Stomach (tissue), 9 donors: ENCODE data around the gene CAMK2B. TPM values are rescaled to one million over a fixed set of nuclear protein-coding genes. Genes with fewer than 3 reads are reported as not detected.

Experiments
- DNase-seq, 2 donors: peaks; one replicate each; pipeline versions ENCODE4 v3.0.0 to v3.0.0-alpha.2; 2013 to 2019
- H3K27ac ChIP-seq, 5 donors: fragments of 200-600 bp in 4 of 5; sonication (generic) in 4 of 5; one replicate each; pipeline ENCODE4 v1.5.1; 2013 to 2019; ENCODE audit warnings: mild to moderate bottlenecking in 1 of 5, moderate library complexity in 1 of 5
- H3K27me3 ChIP-seq, 3 donors: fragments of 200-600 bp; sonication (generic); one replicate each; pipeline ENCODE4 v1.5.1; 2017 to 2019; ENCODE audit warnings: mixed run types in 1 of 3
- H3K36me3 ChIP-seq, 4 donors: fragments of 200-600 bp; sonication (generic); 1 replicate in 3 of 4; 2 replicates in 1 of 4; pipeline ENCODE4 v1.5.1; 2016 to 2019
- H3K4me1 ChIP-seq, 4 donors: fragments of 200-600 bp; sonication (generic); one replicate each; pipeline ENCODE4 v1.5.1; 2016 to 2019
- H3K4me3 ChIP-seq, 4 donors: fragments of 200-600 bp; sonication (generic) in 3 of 4; one replicate each; pipeline ENCODE4 v1.5.1; 2016 to 2019; ENCODE audit warnings: mild to moderate bottlenecking in 1 of 4
- H3K9me3 ChIP-seq, 4 donors: fragments of 200-600 bp; sonication (generic); one replicate each; pipeline ENCODE4 v1.5.1; 2016 to 2019
- CTCF ChIP-seq, 7 experiments: fragments of 450-650 bp in 4 of 7; fragments of 200-600 bp in 3 of 7; sonication (generic) in 3 of 7; IDR thresholded peaks; one replicate each; pipeline ENCODE4 v1.5.1; 2016 to 2019; ENCODE audit warnings: antibody characterized with exemption in 7 of 7, control low read depth in 2 of 7, mild to moderate bottlenecking in 1 of 7
- EP300 ChIP-seq: sonication (generic); formaldehyde crosslinking; IDR thresholded peaks from one replicate; pipeline ENCODE4 v1.6.1; 2017; ENCODE audit warnings: antibody characterized with exemption
- POLR2A ChIP-seq, 4 donors: fragments of 450-650 bp; IDR thresholded peaks; one replicate each; pipeline ENCODE4 v1.6.1; 2016; ENCODE audit warnings: antibody characterized with exemption in 4 of 4, control low read depth in 2 of 4, mild to moderate bottlenecking in 1 of 4, moderate library complexity in 1 of 4
- POLR2AphosphoS5 ChIP-seq, 3 donors: sonication (generic); formaldehyde crosslinking; IDR thresholded peaks; one replicate each; pipeline ENCODE4 v1.6.1; 2016; ENCODE audit warnings: antibody characterized with exemption in 3 of 3
- WGBS, 5 donors: extraction: QIAGEN DNeasy Blood & Tissue Kit in 3 of 5; methylation state at CpG; one replicate each; pipeline versions ENCODE4 v1.1.5 to v1.1.7; 2013 to 2018; 5-methylcytosine and 5-hydroxymethylcytosine counted together
- intact Hi-C: fragments of 100-400 bp; cut with DNase I; formaldehyde crosslinking; loops from one replicate; pipeline ENCODE4 v1.15.1; 2023; ENCODE audit warnings: low total_unique reads
- polyA plus RNA-seq, 3 donors: library from polyadenylated mRNA; stranded (reverse); fragments of 200-250 nt; gene quantifications; one replicate each; pipeline ENCODE4 v1.2.3, GENCODE V29; 2013
- total RNA-seq, 5 donors: library from RNA; depleted of rRNA; stranded (reverse); fragments of >200 nt; gene quantifications; one replicate each; pipeline versions ENCODE4 v1.1.0 to v1.2.3, GENCODE V29; 2014 to 2016
- donor health status: healthy with polysubstance abuse.
- donor health status: Bipolar disorder and iron deficiency.
- donor health status: healthy.

The CAMK2B gene
- total and polyA plus RNA-seq, 8 donors, result 0.92 to 28.4 (median 5.4) TPM; not detected in 2

GRCh38 chr7:44185729-44186128 lies 139.7 kb downstream of the CAMK2B start:
- DNase-seq, result peak in 1 of 2 donors; percentile 45
- Histone ChIP-seq H3K4me1 (no peaks in the 10 kb centered on the region), H3K4me3 (no peak overlapping the region), H3K27ac (no peak overlapping the region), H3K27me3 (peaks cover 0 to 12% (median 0%) of the 10 kb centered on the region in 3 donors), H3K36me3 (peaks cover 0 to 6% (median 0%) of the 10 kb centered on the region in 4 donors), H3K9me3 (peaks cover 0 to 17% (median 11%) of the 10 kb centered on the region in 4 donors)
- TF ChIP-seq CTCF (IDR thresholded peaks at IDR 0.05) (no peak), POLR2AphosphoS5 (IDR thresholded peaks at IDR 0.05) (no peak), POLR2A (IDR thresholded peaks at IDR 0.05) (no peak), EP300 (no peak)
- WGBS, 5 donors, result 64 to 83% (median 73%) methylated on average over 2 to 5 of the region's 5 CpGs
- intact Hi-C loops, result no loop called here

GRCh38 chr7:44184873-44185446 lies 140.4 kb downstream of the CAMK2B start:
- TF ChIP-seq POLR2A (IDR thresholded peaks at IDR 0.05) (no peak), POLR2AphosphoS5 (IDR thresholded peaks at IDR 0.05) (no peak), CTCF (IDR thresholded peaks at IDR 0.05) (no peak), EP300 (no peak)
- Histone ChIP-seq H3K4me3 (no peak overlapping the region), H3K27ac (no peak overlapping the region), H3K4me1 (no peaks in the 10 kb centered on the region), H3K27me3 (peaks cover 0 to 14% (median 0%) of the 10 kb centered on the region in 3 donors), H3K36me3 (peaks cover 0 to 6% (median 0%) of the 10 kb centered on the region in 4 donors), H3K9me3 (peaks cover 0 to 17% (median 11%) of the 10 kb centered on the region in 4 donors)
- intact Hi-C loops, result no loop called here
- 79 to 92% (median 89%) methylated on average over 2 of the region's 2 CpGs for WGBS, 5 donors
- no peak for DNase-seq

- H3K9me3 ChIP-seq, result peaks cover 0 to 17% (median 11%) of the 10 kb centered on the region in 4 donors
- H3K4me1 ChIP-seq, result no peaks in the 10 kb centered on the region
- TF ChIP-seq EP300 (no peak), POLR2AphosphoS5 (IDR thresholded peaks at IDR 0.05) (no peak), CTCF (IDR thresholded peaks at IDR 0.05) (no peak), POLR2A (IDR thresholded peaks at IDR 0.05) (no peak)
- peaks cover 0 to 6% (median 0%) of the 10 kb centered on the region in 4 donors for H3K36me3 ChIP-seq
- no peak overlapping the region for H3K4me3 ChIP-seq
- H3K27me3 ChIP-seq, result peaks cover 0 to 14% (median 0%) of the 10 kb centered on the region in 3 donors
- H3K27ac ChIP-seq, result no peak overlapping the region
- DNase-seq, result peak in 1 of 2 donors; percentile 44
- intact Hi-C loops, result no loop called here
- 73 to 75% (median 73%) methylated on average over 16 of the region's 16 CpGs for WGBS, 5 donors
These were observed 141.1 kb downstream of the CAMK2B start for GRCh38 chr7:44184206-44184872.

GRCh38 chr7:44183386-44183785 lies 142.0 kb downstream of the CAMK2B start:
- Histone ChIP-seq H3K9me3 (peaks cover 0 to 17% (median 11%) of the 10 kb centered on the region in 4 donors), H3K27me3 (peaks cover 0 to 14% (median 0%) of the 10 kb centered on the region in 3 donors), H3K4me3 (no peak overlapping the region), H3K4me1 (no peaks in the 10 kb centered on the region), H3K36me3 (peaks cover 0 to 6% (median 0%) of the 10 kb centered on the region in 4 donors), H3K27ac (no peak overlapping the region)
- WGBS, 5 donors, result 29 to 36% (median 31%) methylated on average over 2 of the region's 2 CpGs
- TF ChIP-seq POLR2A (IDR thresholded peaks at IDR 0.05) (no peak), EP300 (no peak), POLR2AphosphoS5 (IDR thresholded peaks at IDR 0.05) (no peak), CTCF (IDR thresholded peaks at IDR 0.05) (no peak)
- intact Hi-C loops, result no loop called here
- DNase-seq, result no peak
